NB4 (cell line): ENCODE data around the gene CAMK2B.

Source experiments
- MYC ChIP-seq: IDR thresholded peaks from 2 replicates; pipeline ENCODE4 v1.6.1; 2011; ENCODE audit warnings: low read depth, low read length
- POLR2A ChIP-seq: IDR thresholded peaks from 2 replicates; pipeline ENCODE4 v1.6.1; 2011; ENCODE audit warnings: mild to moderate bottlenecking; ENCODE audit not compliant: insufficient read length; ENCODE audit errors: extremely low read depth
- TF ChIP-seq, protein P1 (sequence below): IDR thresholded peaks from one replicate; pipeline ENCODE4 v1.5.1; 2012; ENCODE audit warnings: low read depth, low read length
- TF ChIP-seq, protein P2 (sequence below): IDR thresholded peaks from 2 replicates; pipeline ENCODE4 v1.6.1; 2011; ENCODE audit warnings: low read depth, low read length

DNA sequence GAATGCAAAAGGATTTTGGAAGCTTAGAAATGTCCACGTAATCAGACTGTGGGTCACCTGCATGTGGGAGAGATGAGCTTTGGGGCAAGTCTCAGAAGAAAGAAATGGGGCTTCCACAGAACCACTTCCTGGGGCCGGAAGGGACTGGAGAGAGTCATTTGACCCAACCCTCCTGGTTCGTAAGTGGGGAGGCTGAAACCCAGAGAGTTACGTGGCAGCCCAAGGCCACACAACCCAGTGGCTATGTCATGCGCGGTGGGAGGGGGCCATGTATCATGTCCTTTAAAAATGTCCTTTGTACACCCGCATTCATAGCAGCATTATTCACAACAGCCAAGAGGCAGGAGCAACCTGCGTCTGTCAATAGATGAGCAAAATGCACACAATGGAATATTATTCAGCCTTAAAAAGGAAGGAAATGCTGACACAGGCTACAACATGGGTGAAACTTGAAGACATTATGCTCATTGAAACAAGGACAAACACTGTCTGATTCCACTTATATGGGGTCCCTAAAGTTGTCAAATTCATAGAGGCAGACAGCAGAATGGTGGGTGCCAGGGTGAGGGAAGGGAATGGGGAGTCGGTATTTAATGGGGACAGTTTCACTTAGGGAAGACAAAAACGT is 15.1 kb downstream of the CAMK2B start:
- TF ChIP-seq, protein P1, sequence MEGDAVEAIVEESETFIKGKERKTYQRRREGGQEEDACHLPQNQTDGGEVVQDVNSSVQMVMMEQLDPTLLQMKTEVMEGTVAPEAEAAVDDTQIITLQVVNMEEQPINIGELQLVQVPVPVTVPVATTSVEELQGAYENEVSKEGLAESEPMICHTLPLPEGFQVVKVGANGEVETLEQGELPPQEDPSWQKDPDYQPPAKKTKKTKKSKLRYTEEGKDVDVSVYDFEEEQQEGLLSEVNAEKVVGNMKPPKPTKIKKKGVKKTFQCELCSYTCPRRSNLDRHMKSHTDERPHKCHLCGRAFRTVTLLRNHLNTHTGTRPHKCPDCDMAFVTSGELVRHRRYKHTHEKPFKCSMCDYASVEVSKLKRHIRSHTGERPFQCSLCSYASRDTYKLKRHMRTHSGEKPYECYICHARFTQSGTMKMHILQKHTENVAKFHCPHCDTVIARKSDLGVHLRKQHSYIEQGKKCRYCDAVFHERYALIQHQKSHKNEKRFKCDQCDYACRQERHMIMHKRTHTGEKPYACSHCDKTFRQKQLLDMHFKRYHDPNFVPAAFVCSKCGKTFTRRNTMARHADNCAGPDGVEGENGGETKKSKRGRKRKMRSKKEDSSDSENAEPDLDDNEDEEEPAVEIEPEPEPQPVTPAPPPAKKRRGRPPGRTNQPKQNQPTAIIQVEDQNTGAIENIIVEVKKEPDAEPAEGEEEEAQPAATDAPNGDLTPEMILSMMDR, result no peak
- no peak for TF ChIP-seq POLR2A
- TF ChIP-seq MYC, result no peak
- TF ChIP-seq, protein P2, sequence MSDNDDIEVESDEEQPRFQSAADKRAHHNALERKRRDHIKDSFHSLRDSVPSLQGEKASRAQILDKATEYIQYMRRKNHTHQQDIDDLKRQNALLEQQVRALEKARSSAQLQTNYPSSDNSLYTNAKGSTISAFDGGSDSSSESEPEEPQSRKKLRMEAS, result no peak
